Glutamatergic neuron (in vitro differentiated cells): ENCODE measurements around the gene CERS6. TPM values are rescaled to one million over a fixed set of nuclear protein-coding genes. Genes with fewer than 3 reads are reported as not detected.

Experiments used
- DNase-seq: peaks from one replicate; pipeline ENCODE4 v3.0.0; 2022
- H3K27ac Mint-ChIP-seq: one replicate; pipeline ENCODE4 v1.8.0; 2020; ENCODE audit warnings: mild to moderate bottlenecking, mixed read lengths, inconsistent platforms; ENCODE audit not compliant: unreplicated experiment
- H3K27me3 Mint-ChIP-seq: one replicate; pipeline ENCODE4 v1.8.0; 2020; ENCODE audit warnings: mild to moderate bottlenecking, moderate library complexity, mixed read lengths, inconsistent platforms; ENCODE audit not compliant: unreplicated experiment
- H3K36me3 Mint-ChIP-seq: one replicate; pipeline ENCODE4 v1.8.0; 2020; ENCODE audit warnings: mild to moderate bottlenecking, mixed read lengths, inconsistent platforms; ENCODE audit not compliant: unreplicated experiment
- H3K4me1 Mint-ChIP-seq: one replicate; pipeline ENCODE4 v1.8.0; 2020; ENCODE audit warnings: mild to moderate bottlenecking, low read depth, mixed read lengths, inconsistent platforms; ENCODE audit not compliant: unreplicated experiment
- H3K4me3 Mint-ChIP-seq: one replicate; pipeline ENCODE4 v1.8.0; 2020; ENCODE audit warnings: mild to moderate bottlenecking, mixed read lengths, inconsistent platforms; ENCODE audit not compliant: unreplicated experiment
- H3K9me3 Mint-ChIP-seq: one replicate; pipeline ENCODE4 v1.8.0; 2020; ENCODE audit warnings: mild to moderate bottlenecking, moderate library complexity, mixed read lengths, inconsistent platforms; ENCODE audit not compliant: unreplicated experiment
- CTCF ChIP-seq: fragments of 200-600 bp; sonication (generic); IDR thresholded peaks from one replicate; pipeline ENCODE4 v1.5.0; 2021; ENCODE audit not compliant: partially characterized antibody, unreplicated experiment
- total RNA-seq: library from RNA; stranded (reverse); fragmentation: NEBNext Ultra II Directional; extraction: Animal tissue kit (Norgen Biotek cat#: 25700); gene quantifications from one replicate; pipeline ENCODE4 v1.2.1, GENCODE V29; 2021; ENCODE audit not compliant: unreplicated experiment

Gene CERS6
- total RNA-seq, 1 donor from 2014 or later, result 143 TPM

- H3K4me1 Mint-ChIP-seq, result peaks cover 58% of the 10 kb centered on the region
- H3K27ac Mint-ChIP-seq, result no peak overlapping the region
- H3K27me3 Mint-ChIP-seq, result peaks cover 2% of the 10 kb centered on the region
- no peak for DNase-seq
- no peak overlapping the region for H3K4me3 Mint-ChIP-seq
- peaks cover 13% of the 10 kb centered on the region for H3K9me3 Mint-ChIP-seq
- peaks cover 1% of the 10 kb centered on the region for H3K36me3 Mint-ChIP-seq
- TF ChIP-seq CTCF, result no peak
Measured at GRCh38 chr2:168690381-168690885, 234.4 kb downstream of the CERS6 start.

- Mint-ChIP-seq H3K9me3 (peaks cover 10% of the 10 kb centered on the region), H3K27ac (peak overlapping the region; percentile 62)
Measured at GRCh38 chr2:168691221-168691620, 235.1 kb downstream of the CERS6 start.

GRCh38 chr2:168692132-168692744, 236.2 kb downstream of the CERS6 start:
- no peak for DNase-seq
- TF ChIP-seq CTCF, result no peak
- Mint-ChIP-seq H3K4me3 (no peak overlapping the region), H3K27ac (no peak overlapping the region), H3K4me1 (peaks cover 44% of the 10 kb centered on the region), H3K36me3 (peaks cover 5% of the 10 kb centered on the region), H3K9me3 (peaks cover 10% of the 10 kb centered on the region), H3K27me3 (peaks cover 2% of the 10 kb centered on the region)

More at GRCh38 chr2:168691221-168691620, 235.1 kb downstream of the CERS6 start:
- peaks cover 53% of the 10 kb centered on the region for H3K4me1 Mint-ChIP-seq
- peaks cover 2% of the 10 kb centered on the region for H3K27me3 Mint-ChIP-seq
- TF ChIP-seq CTCF, result no peak
- H3K4me3 Mint-ChIP-seq, result peak overlapping the region; percentile 23
- H3K36me3 Mint-ChIP-seq, result peaks cover 5% of the 10 kb centered on the region
- DNase-seq, result no peak

- DNase-seq, result no peak
- Mint-ChIP-seq H3K27ac (no peak overlapping the region), H3K4me1 (peaks cover 39% of the 10 kb centered on the region), H3K36me3 (peaks cover 10% of the 10 kb centered on the region), H3K9me3 (peaks cover 15% of the 10 kb centered on the region), H3K4me3 (no peak overlapping the region), H3K27me3 (peaks cover 6% of the 10 kb centered on the region)
- no peak for TF ChIP-seq CTCF
Measured at GRCh38 chr2:168694173-168694572, 238.1 kb downstream of the CERS6 start.

- no peak for TF ChIP-seq CTCF
- peak overlapping the region; percentile 11 for H3K27ac Mint-ChIP-seq
- H3K4me3 Mint-ChIP-seq, result no peak overlapping the region
- DNase-seq, result no peak
- H3K4me1 Mint-ChIP-seq, result peaks cover 42% of the 10 kb centered on the region
- peaks cover 8% of the 10 kb centered on the region for H3K27me3 Mint-ChIP-seq
- peaks cover 16% of the 10 kb centered on the region for H3K9me3 Mint-ChIP-seq
- H3K36me3 Mint-ChIP-seq, result peaks cover 10% of the 10 kb centered on the region
Measured at GRCh38 chr2:168694866-168695265, 238.8 kb downstream of the CERS6 start.
